ENCODE data around the gene UNC13B. TPM values are rescaled to one million over a fixed set of nuclear protein-coding genes. Genes with fewer than 3 reads are reported as not detected.
A peak's percentile ranks its signal among the peaks of the same experiment; 100 is the strongest.
"Not testable (repeated sequence)": the region's sequence is repeated elsewhere in the genome, so short reads cannot be mapped to it uniquely, and the experiment has no call there.

The UNC13B gene
- total RNA-seq, 1 donor from 2014 or later, result 59.1 TPM

GRCh38 chr9:35226651-35227050, 64.8 kb downstream of the UNC13B start:
- DNase-seq (ENCODE audit: low spot score), result no peak

- no peak for DNase-seq (ENCODE audit: low spot score)
These were observed 65.5 kb downstream of the UNC13B start for GRCh38 chr9:35227284-35227683.

GRCh38 chr9:35229066-35229778, 67.4 kb downstream of the UNC13B start:
- DNase-seq (ENCODE audit: low spot score), result no peak

GRCh38 chr9:35229779-35230143, 68.0 kb downstream of the UNC13B start:
- DNase-seq (ENCODE audit: low spot score), result no peak

- DNase-seq (ENCODE audit: low spot score), result no peak
These were observed 71.2 kb downstream of the UNC13B start for GRCh38 chr9:35232867-35233544.

- DNase-seq (ENCODE audit: low spot score), result peak; percentile 25
These were observed 74.9 kb downstream of the UNC13B start for GRCh38 chr9:35236692-35237091.

- DNase-seq (ENCODE audit: low spot score), result peak; percentile 72
These were observed 75.5 kb downstream of the UNC13B start for GRCh38 chr9:35237311-35237710.

GRCh38 chr9:35245945-35246344, 84.1 kb downstream of the UNC13B start:
- DNase-seq (ENCODE audit: low spot score), result not testable (repeated sequence)

GRCh38 chr9:35253075-35253474, 91.3 kb downstream of the UNC13B start:
- DNase-seq (ENCODE audit: low spot score), result no peak

- no peak for DNase-seq (ENCODE audit: low spot score)
These were observed 92.4 kb downstream of the UNC13B start for GRCh38 chr9:35254237-35254636.

GRCh38 chr9:35254984-35255857, 93.4 kb downstream of the UNC13B start:
- DNase-seq (ENCODE audit: low spot score), result no peak

GRCh38 chr9:35257986-35258659, 96.3 kb downstream of the UNC13B start:
- DNase-seq (ENCODE audit: low spot score), result no peak

GRCh38 chr9:35258660-35259474, 97.1 kb downstream of the UNC13B start:
- peak; percentile 77 for DNase-seq (ENCODE audit: low spot score)

- DNase-seq (ENCODE audit: low spot score), result no peak
These were observed 98.4 kb downstream of the UNC13B start for GRCh38 chr9:35260186-35260585.

- DNase-seq (ENCODE audit: low spot score), result no peak
These were observed 100.3 kb downstream of the UNC13B start for GRCh38 chr9:35262064-35262463.

GRCh38 chr9:35267710-35268109, 105.9 kb downstream of the UNC13B start:
- peak; percentile 33 for DNase-seq (ENCODE audit: low spot score)

- no peak for DNase-seq (ENCODE audit: low spot score)
These were observed 108.1 kb downstream of the UNC13B start for GRCh38 chr9:35269919-35270318.

- no peak for DNase-seq (ENCODE audit: low spot score)
These were observed 109.8 kb downstream of the UNC13B start for GRCh38 chr9:35271637-35272036.

- DNase-seq (ENCODE audit: low spot score), result no peak
These were observed 111.2 kb downstream of the UNC13B start for GRCh38 chr9:35272989-35273388.

GRCh38 chr9:35273591-35273990, 111.8 kb downstream of the UNC13B start:
- no peak for DNase-seq (ENCODE audit: low spot score)

GRCh38 chr9:35274993-35275392, 113.2 kb downstream of the UNC13B start:
- no peak for DNase-seq (ENCODE audit: low spot score)

Data from mucosa of gallbladder (tissue), 1 donor.